Ishikawa (cell line): Measurements from ENCODE around the gene CTRB2.

Experiments used
- CEBPB ChIP-seq: IDR thresholded peaks from 2 replicates; pipeline ENCODE4 v1.6.1; 2012
- RAD21 ChIP-seq: IDR thresholded peaks from 2 replicates; pipeline ENCODE4 v1.6.1; 2012; ENCODE audit warnings: low read depth
- TAF1 ChIP-seq: IDR thresholded peaks from 2 replicates; pipeline ENCODE4 v1.6.1; 2012; ENCODE audit warnings: low read depth, mild to moderate bottlenecking
- TCF12 ChIP-seq: IDR thresholded peaks from 2 replicates; pipeline ENCODE4 v1.6.1; 2012; ENCODE audit warnings: low read depth
- YY1 ChIP-seq: IDR thresholded peaks from 2 replicates; pipeline ENCODE4 v1.6.1; 2012; ENCODE audit warnings: low read depth
- ZBTB7A ChIP-seq: IDR thresholded peaks from 2 replicates; pipeline ENCODE4 v1.6.1; 2012; ENCODE audit warnings: low read depth
- TF ChIP-seq, protein P1 (sequence below): IDR thresholded peaks from 2 replicates; pipeline ENCODE4 v1.6.1; 2012
- TF ChIP-seq, protein P2 (sequence below): IDR thresholded peaks from 2 replicates; pipeline ENCODE4 v1.6.1; 2012; ENCODE audit warnings: low read depth, mild to moderate bottlenecking
- TF ChIP-seq, protein P3 (sequence below): IDR thresholded peaks from 2 replicates; pipeline ENCODE4 v1.6.1; 2012

DNA sequence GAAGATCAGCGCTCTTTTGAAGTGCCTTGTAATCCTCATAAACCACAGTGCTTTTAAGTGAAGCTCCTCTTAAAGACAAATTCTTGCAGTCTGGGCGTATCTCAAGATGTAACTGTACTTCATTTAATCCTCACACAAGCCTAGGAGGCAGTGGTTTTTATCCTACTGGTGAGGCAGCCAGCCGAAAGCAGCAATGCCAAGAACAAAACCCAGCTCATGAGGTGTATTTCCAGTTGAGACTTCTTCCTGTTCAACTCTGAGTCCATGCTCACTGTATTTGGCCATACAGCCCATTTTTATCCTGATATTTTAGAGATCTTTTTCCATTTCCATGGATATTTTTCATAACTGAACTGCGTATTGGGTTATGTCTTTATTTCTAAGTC is 13.7 kb downstream of the CTRB2 start:
- TF ChIP-seq TCF12 (no peak), CEBPB (no peak), TAF1 (no peak), RAD21 (no peak), YY1 (no peak), ZBTB7A (no peak)
- TF ChIP-seq, protein P1, sequence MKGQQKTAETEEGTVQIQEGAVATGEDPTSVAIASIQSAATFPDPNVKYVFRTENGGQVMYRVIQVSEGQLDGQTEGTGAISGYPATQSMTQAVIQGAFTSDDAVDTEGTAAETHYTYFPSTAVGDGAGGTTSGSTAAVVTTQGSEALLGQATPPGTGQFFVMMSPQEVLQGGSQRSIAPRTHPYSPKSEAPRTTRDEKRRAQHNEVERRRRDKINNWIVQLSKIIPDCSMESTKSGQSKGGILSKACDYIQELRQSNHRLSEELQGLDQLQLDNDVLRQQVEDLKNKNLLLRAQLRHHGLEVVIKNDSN, result no peak
- TF ChIP-seq, protein P2, sequence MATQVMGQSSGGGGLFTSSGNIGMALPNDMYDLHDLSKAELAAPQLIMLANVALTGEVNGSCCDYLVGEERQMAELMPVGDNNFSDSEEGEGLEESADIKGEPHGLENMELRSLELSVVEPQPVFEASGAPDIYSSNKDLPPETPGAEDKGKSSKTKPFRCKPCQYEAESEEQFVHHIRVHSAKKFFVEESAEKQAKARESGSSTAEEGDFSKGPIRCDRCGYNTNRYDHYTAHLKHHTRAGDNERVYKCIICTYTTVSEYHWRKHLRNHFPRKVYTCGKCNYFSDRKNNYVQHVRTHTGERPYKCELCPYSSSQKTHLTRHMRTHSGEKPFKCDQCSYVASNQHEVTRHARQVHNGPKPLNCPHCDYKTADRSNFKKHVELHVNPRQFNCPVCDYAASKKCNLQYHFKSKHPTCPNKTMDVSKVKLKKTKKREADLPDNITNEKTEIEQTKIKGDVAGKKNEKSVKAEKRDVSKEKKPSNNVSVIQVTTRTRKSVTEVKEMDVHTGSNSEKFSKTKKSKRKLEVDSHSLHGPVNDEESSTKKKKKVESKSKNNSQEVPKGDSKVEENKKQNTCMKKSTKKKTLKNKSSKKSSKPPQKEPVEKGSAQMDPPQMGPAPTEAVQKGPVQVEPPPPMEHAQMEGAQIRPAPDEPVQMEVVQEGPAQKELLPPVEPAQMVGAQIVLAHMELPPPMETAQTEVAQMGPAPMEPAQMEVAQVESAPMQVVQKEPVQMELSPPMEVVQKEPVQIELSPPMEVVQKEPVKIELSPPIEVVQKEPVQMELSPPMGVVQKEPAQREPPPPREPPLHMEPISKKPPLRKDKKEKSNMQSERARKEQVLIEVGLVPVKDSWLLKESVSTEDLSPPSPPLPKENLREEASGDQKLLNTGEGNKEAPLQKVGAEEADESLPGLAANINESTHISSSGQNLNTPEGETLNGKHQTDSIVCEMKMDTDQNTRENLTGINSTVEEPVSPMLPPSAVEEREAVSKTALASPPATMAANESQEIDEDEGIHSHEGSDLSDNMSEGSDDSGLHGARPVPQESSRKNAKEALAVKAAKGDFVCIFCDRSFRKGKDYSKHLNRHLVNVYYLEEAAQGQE, result no peak
- TF ChIP-seq, protein P3, sequence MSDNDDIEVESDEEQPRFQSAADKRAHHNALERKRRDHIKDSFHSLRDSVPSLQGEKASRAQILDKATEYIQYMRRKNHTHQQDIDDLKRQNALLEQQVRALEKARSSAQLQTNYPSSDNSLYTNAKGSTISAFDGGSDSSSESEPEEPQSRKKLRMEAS, result no peak
